NB4 (cell line): ENCODE measurements around the gene GABRB1.

ENCODE experiments used
- DNase-seq: peaks from one replicate; pipeline ENCODE4 v3.0.0; 2010; ENCODE audit warnings: low read depth
- H3K4me3 ChIP-seq: one replicate; pipeline ENCODE4 v1.5.1; 2011; ENCODE audit warnings: mild to moderate bottlenecking, low read depth, low read length, moderate library complexity
- MYC ChIP-seq: IDR thresholded peaks from 2 replicates; pipeline ENCODE4 v1.6.1; 2011; ENCODE audit warnings: low read depth, low read length
- POLR2A ChIP-seq: IDR thresholded peaks from 2 replicates; pipeline ENCODE4 v1.6.1; 2011; ENCODE audit warnings: mild to moderate bottlenecking; ENCODE audit not compliant: insufficient read length; ENCODE audit errors: extremely low read depth
- TF ChIP-seq, protein P1 (sequence below): IDR thresholded peaks from 2 replicates; pipeline ENCODE4 v1.6.1; 2011; ENCODE audit warnings: low read depth, low read length
- TF ChIP-seq, protein P2 (sequence below): IDR thresholded peaks from one replicate; pipeline ENCODE4 v1.5.1; 2012; ENCODE audit warnings: low read depth, low read length

GABRB1 gene

DNA sequence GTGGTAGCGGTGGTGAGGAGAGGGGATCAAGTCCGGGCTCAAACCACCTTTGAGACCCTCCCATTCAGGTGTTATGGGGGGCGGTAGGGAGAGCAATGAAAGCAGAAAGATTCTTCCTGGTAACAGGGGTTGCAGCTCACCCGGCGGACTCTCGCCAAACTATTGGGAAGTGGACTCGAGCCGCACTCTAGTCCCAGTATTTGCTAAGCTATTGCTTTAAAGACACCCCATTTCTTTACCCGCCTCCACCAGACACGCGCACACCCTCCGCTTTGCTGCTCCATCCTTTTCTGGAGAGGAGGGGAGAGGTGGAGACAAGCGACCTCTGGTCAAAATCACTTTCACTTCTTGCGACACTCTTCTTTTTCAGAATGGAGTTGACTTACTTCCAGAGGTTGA is 37.4 kb upstream of the GABRB1 start:
- DNase-seq = no peak
- TF ChIP-seq POLR2A = no peak
- TF ChIP-seq MYC = no peak
- TF ChIP-seq, protein P1, sequence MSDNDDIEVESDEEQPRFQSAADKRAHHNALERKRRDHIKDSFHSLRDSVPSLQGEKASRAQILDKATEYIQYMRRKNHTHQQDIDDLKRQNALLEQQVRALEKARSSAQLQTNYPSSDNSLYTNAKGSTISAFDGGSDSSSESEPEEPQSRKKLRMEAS = no peak
- TF ChIP-seq, protein P2, sequence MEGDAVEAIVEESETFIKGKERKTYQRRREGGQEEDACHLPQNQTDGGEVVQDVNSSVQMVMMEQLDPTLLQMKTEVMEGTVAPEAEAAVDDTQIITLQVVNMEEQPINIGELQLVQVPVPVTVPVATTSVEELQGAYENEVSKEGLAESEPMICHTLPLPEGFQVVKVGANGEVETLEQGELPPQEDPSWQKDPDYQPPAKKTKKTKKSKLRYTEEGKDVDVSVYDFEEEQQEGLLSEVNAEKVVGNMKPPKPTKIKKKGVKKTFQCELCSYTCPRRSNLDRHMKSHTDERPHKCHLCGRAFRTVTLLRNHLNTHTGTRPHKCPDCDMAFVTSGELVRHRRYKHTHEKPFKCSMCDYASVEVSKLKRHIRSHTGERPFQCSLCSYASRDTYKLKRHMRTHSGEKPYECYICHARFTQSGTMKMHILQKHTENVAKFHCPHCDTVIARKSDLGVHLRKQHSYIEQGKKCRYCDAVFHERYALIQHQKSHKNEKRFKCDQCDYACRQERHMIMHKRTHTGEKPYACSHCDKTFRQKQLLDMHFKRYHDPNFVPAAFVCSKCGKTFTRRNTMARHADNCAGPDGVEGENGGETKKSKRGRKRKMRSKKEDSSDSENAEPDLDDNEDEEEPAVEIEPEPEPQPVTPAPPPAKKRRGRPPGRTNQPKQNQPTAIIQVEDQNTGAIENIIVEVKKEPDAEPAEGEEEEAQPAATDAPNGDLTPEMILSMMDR = no peak
- no peak overlapping the region for H3K4me3 ChIP-seq

DNA sequence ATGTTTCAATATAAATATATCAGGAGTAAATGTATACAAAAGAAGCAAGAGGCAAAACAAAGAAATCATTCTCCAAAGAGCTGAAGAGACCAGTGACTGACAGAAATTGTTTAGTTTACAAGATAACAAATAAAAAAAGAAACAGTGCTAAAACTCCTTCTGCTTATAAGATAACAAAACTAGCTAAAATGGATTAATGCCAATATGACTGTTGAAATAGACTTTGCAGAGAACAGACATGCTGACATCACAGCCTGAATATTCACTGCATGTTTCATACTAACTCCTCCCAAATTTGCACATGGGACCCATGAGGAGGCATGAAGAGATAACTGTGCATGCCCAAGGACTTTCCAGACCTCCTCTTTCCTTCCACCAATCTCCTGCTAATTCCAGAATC is 31.8 kb upstream of the GABRB1 start:
- TF ChIP-seq, protein P1 = no peak
- TF ChIP-seq POLR2A (no peak), MYC (no peak)
- TF ChIP-seq, protein P2 = no peak
- DNase-seq = no peak
- H3K4me3 ChIP-seq = no peak overlapping the region

DNA sequence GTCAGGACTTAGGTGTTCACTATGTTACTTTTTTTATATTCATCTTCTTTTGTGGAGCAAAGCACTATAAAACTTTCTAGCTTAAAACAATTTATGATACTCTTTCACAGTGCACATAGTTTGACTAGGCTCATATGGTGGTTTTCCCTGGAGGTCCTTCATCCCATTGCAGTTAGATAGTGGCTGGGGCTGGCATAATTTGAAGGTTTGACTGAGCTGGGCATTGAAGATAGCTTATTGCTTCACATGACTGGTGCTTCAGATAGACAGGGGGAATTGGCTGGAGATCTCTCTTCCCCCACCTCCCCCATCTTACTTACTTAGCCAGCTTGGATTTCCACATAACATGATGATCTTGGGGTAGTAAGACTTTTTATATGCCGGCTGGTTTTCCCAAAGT is 31.0 kb upstream of the GABRB1 start:
- no peak for DNase-seq
- no peak overlapping the region for H3K4me3 ChIP-seq
- TF ChIP-seq POLR2A = no peak
- TF ChIP-seq, protein P2 = no peak
- TF ChIP-seq MYC = no peak
- TF ChIP-seq, protein P1 = no peak

DNA sequence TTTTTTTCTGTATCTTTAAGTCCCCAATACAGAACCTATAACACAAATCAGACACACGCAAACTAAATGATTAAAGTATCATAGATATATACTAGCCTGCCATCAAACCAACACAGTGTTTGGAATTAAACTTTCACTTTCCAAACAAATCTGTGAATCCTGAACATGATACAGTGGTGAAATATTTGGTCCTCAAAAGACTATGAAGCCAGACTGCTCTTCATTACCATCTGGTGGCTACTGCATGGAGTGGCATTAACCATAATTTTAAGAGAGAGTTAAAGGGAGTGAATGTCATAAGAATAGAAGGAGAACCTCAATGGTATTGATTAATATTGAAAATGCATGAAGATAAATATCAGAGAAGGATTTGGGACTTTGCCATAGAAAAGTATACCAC is 28.8 kb upstream of the GABRB1 start:
- no peak overlapping the region for H3K4me3 ChIP-seq
- TF ChIP-seq, protein P1 = no peak
- TF ChIP-seq MYC = no peak
- TF ChIP-seq, protein P2 = no peak
- TF ChIP-seq POLR2A = no peak
- DNase-seq = no peak

DNA sequence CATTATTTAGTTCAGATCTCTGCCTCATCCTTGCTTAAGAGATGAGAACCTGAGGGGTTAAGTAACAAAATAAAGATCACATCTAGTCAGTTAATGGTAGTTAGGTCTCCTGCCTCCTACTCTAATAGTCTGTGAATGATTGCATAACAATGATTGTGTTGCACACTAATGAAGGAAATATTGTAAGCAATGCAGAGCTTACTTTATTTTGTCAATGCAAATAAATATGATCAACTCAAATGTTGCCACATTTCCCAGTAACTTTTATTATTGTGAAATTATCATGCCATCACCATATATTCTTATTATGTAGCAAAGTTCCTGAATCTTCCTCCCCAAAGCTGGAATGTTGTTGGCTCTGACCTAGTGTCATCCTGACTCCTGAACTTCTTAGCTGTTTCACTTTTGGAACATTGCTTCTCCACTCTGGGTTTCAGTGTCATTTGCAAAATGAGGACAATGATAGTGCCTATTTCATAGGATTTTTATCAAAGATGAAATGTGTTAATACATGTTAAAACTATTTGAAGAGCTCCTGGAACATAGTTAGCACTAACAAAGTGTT is 20.9 kb upstream of the GABRB1 start:
- DNase-seq = no peak
- peak overlapping the region; percentile 27 for H3K4me3 ChIP-seq
- TF ChIP-seq, protein P1 = no peak
- TF ChIP-seq POLR2A (no peak), MYC (no peak)
- TF ChIP-seq, protein P2 = no peak
